Measurements from ENCODE around the gene HIPK2.

Gene HIPK2

GRCh38 chr7:139669106-139670061 lies 108.4 kb downstream of the HIPK2 start:
- DNase-seq (ENCODE audit: low spot score) = no peak

- DNase-seq (ENCODE audit: low spot score) = no peak
These were observed 110.4 kb downstream of the HIPK2 start for GRCh38 chr7:139667377-139667776.

GRCh38 chr7:139666501-139666900 lies 111.3 kb downstream of the HIPK2 start:
- DNase-seq (ENCODE audit: low spot score) = no peak

- no peak for DNase-seq (ENCODE audit: low spot score)
These were observed 113.4 kb downstream of the HIPK2 start for GRCh38 chr7:139664434-139664833.

- no peak for DNase-seq (ENCODE audit: low spot score)
These were observed 114.1 kb downstream of the HIPK2 start for GRCh38 chr7:139663608-139664177.

GRCh38 chr7:139661903-139662302 lies 115.9 kb downstream of the HIPK2 start:
- DNase-seq (ENCODE audit: low spot score) = no peak

GRCh38 chr7:139661043-139661440 lies 116.8 kb downstream of the HIPK2 start:
- no peak for DNase-seq (ENCODE audit: low spot score)

GRCh38 chr7:139660317-139661042 lies 117.3 kb downstream of the HIPK2 start:
- DNase-seq (ENCODE audit: low spot score) = no peak

GRCh38 chr7:139659922-139660316 lies 117.9 kb downstream of the HIPK2 start:
- DNase-seq (ENCODE audit: low spot score) = no peak

- no peak for DNase-seq (ENCODE audit: low spot score)
These were observed 118.7 kb downstream of the HIPK2 start for GRCh38 chr7:139658908-139659675.

- DNase-seq (ENCODE audit: low spot score) = no peak
These were observed 119.5 kb downstream of the HIPK2 start for GRCh38 chr7:139658296-139658695.

GRCh38 chr7:139657725-139658124 lies 120.1 kb downstream of the HIPK2 start:
- DNase-seq (ENCODE audit: low spot score) = no peak

GRCh38 chr7:139656387-139656786 lies 121.4 kb downstream of the HIPK2 start:
- DNase-seq (ENCODE audit: low spot score) = no peak

GRCh38 chr7:139655305-139655704 lies 122.5 kb downstream of the HIPK2 start:
- no peak for DNase-seq (ENCODE audit: low spot score)

GRCh38 chr7:139654276-139655181 lies 123.3 kb downstream of the HIPK2 start:
- DNase-seq (ENCODE audit: low spot score) = no peak

- no peak for DNase-seq (ENCODE audit: low spot score)
These were observed 125.9 kb downstream of the HIPK2 start for GRCh38 chr7:139651914-139652313.

GRCh38 chr7:139651308-139651707 lies 126.5 kb downstream of the HIPK2 start:
- DNase-seq (ENCODE audit: low spot score) = no peak

GRCh38 chr7:139650429-139651100 lies 127.2 kb downstream of the HIPK2 start:
- DNase-seq (ENCODE audit: low spot score) = no peak

- DNase-seq (ENCODE audit: low spot score) = no peak
These were observed 128.8 kb downstream of the HIPK2 start for GRCh38 chr7:139648941-139649425.

GRCh38 chr7:139648391-139648861 lies 129.4 kb downstream of the HIPK2 start:
- no peak for DNase-seq (ENCODE audit: low spot score)

All from cerebellar cortex (tissue), 1 donor.